Prostate gland (tissue), 2 donors: ENCODE results near the gene CRADD. TPM values are rescaled to one million over a fixed set of nuclear protein-coding genes. Genes with fewer than 3 reads are reported as not detected.

Experiments used
- DNase-seq: peaks from one replicate; pipeline ENCODE4 v3.0.0-alpha.2; 2019; ENCODE audit warnings: low spot score
- H3K27ac ChIP-seq, 2 donors: fragments of 200-600 bp; sonication (generic); 2 replicates each; pipeline ENCODE4 v1.5.1; 2017 to 2019
- H3K27me3 ChIP-seq: fragments of 200-600 bp; sonication (generic); replicated peaks from 2 replicates; pipeline ENCODE4 v1.5.1; 2019; ENCODE audit not compliant: insufficient read depth
- H3K36me3 ChIP-seq, 2 donors: fragments of 200-600 bp; sonication (generic); 1 replicate in 1 of 2; 2 replicates in 1 of 2; pipeline versions ENCODE4 v1.5.1 to v1.8.1; 2017 to 2019
- H3K4me1 ChIP-seq: fragments of 200-600 bp; sonication (generic); replicated peaks from 2 replicates; pipeline ENCODE4 v1.5.1; 2019
- H3K4me3 ChIP-seq, 2 donors: fragments of 200-600 bp; sonication (generic); 2 replicates each; pipeline ENCODE4 v1.5.1; 2017 to 2019
- H3K9me3 ChIP-seq: fragments of 200-600 bp; sonication (generic); 2 replicates; pipeline ENCODE4 v1.5.1; 2017
- POLR2A ChIP-seq: fragments of 450-650 bp; IDR thresholded peaks from one replicate; pipeline ENCODE4 v1.6.1; 2016; ENCODE audit warnings: antibody characterized with exemption, mild to moderate bottlenecking
- POLR2AphosphoS5 ChIP-seq: sonication (generic); formaldehyde crosslinking; IDR thresholded peaks from one replicate; pipeline ENCODE4 v1.6.1; 2017; ENCODE audit warnings: antibody characterized with exemption
- WGBS: methylation state at CpG from one replicate; pipeline ENCODE4 v1.1.5; 2018; 5-methylcytosine and 5-hydroxymethylcytosine counted together
- intact Hi-C: fragments of 100-400 bp; cut with DNase I; formaldehyde crosslinking; loops from one replicate; pipeline ENCODE4 v1.14.2; 2022
- total RNA-seq, 2 donors: library from RNA; depleted of rRNA; stranded (reverse); fragments of >200 nt; gene quantifications; one replicate each; pipeline ENCODE4 v1.1.0, GENCODE V29; 2016
- TF ChIP-seq, protein P1 (sequence below), 4 experiments: fragments of 200-600 bp in 2 of 4; fragments of 450-650 bp in 2 of 4; sonication (generic) in 2 of 4; IDR thresholded peaks; 1 replicate in 3 of 4; 2 replicates in 1 of 4; pipeline ENCODE4 v1.5.1; 2016 to 2019; ENCODE audit warnings: antibody characterized with exemption in 4 of 4, mild to moderate bottlenecking in 2 of 4, moderate library complexity in 2 of 4

CRADD gene
- total RNA-seq, 2 donors from 2014 or later, result 38.9 to 42.4 TPM

DNA sequence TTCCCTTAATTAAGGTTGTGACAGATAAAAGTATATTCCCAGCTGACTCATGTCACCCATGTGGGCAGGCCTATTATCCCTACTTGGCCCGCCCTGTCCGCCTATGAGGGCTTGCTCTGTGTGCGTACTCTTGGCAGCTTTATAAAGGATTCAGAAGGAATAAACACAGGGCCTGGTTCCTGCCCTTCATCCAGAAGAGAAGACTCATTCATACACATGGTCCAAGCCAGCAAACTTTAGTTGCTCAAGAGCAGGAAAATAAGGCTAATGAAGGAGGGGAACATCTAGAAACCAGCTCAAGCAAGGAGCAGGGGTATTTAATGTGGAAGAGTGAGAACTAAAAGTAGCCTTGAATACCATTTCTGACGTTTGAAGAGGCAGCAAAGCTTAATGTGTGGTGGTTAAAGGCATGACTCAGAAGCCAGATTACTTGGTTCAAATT is 141.9 kb downstream of the CRADD start:
- intact Hi-C loops, result loop anchor here (2.0 to 5.0 kb wide), 2 partner anchors 34 to 73 kb away; no protein-coding TSS in a partner anchor
- no peaks in the 10 kb centered on the region for H3K9me3 ChIP-seq
- WGBS, result 29% methylated on average over 4 of the region's 4 CpGs

DNA sequence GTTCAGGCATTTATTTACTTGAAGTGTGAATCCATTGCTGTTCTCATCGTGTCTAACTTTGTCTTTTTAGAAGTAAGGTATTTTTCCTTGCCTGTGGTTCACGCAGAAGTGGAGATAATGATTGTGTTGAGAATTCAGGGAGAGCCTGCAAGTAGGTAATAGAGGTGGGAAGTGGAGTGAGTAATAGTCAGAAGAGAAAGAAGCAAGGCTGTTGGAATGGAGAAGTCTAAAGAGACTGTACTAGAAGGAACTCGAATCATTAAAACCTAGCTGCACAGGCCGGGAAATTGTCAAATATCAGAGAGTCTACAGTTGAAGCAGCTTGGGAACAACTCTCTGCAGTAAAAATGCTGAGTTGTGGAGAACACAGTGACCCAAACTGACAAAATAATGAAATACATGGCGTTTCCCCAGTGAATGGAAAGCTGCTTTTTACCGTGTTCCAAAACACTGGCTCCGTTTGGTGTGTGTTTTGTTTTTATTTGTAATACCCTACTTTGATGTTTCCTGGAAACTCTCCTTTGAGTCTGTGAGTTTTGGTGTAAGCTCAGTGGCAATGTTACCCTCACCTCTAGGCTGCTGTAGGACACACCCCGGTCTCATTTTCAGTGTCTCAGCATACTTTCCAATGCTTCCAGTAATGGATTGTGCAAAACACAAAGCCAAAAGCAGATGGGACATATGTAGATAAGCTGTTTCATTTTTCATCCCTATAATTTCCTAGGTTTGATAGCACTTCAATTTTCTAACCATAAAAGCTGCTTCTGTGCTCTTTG is 146.6 kb downstream of the CRADD start:
- Histone ChIP-seq H3K9me3 (no peaks in the 10 kb centered on the region), H3K27ac (peak overlapping the region; percentile 44 to 53), H3K4me3 (no peak overlapping the region), H3K27me3 (no peaks in the 10 kb centered on the region), H3K4me1 (peaks cover 14% of the 10 kb centered on the region), H3K36me3 (no peaks in the 10 kb centered on the region)
- DNase-seq, result no peak
- TF ChIP-seq POLR2AphosphoS5, result no peak
- TF ChIP-seq, protein P1, sequence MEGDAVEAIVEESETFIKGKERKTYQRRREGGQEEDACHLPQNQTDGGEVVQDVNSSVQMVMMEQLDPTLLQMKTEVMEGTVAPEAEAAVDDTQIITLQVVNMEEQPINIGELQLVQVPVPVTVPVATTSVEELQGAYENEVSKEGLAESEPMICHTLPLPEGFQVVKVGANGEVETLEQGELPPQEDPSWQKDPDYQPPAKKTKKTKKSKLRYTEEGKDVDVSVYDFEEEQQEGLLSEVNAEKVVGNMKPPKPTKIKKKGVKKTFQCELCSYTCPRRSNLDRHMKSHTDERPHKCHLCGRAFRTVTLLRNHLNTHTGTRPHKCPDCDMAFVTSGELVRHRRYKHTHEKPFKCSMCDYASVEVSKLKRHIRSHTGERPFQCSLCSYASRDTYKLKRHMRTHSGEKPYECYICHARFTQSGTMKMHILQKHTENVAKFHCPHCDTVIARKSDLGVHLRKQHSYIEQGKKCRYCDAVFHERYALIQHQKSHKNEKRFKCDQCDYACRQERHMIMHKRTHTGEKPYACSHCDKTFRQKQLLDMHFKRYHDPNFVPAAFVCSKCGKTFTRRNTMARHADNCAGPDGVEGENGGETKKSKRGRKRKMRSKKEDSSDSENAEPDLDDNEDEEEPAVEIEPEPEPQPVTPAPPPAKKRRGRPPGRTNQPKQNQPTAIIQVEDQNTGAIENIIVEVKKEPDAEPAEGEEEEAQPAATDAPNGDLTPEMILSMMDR (IDR thresholded peaks at IDR 0.05), result no peak
- TF ChIP-seq POLR2A, result no peak
- intact Hi-C loops, result no loop called here
- WGBS, result 45% methylated on average over 8 of the region's 8 CpGs

More for the DNA sequence above, 141.9 kb downstream of the CRADD start:
- no peaks in the 10 kb centered on the region for H3K36me3 ChIP-seq
- peak; percentile 73 for DNase-seq
- H3K27ac ChIP-seq, result peak overlapping the region; percentile 67 to 96
- no peaks in the 10 kb centered on the region for H3K27me3 ChIP-seq
- H3K4me3 ChIP-seq, result no peak overlapping the region
- peak; percentile 89 for TF ChIP-seq POLR2AphosphoS5
- no peak for TF ChIP-seq POLR2A
- H3K4me1 ChIP-seq, result peaks cover 21% of the 10 kb centered on the region

DNA sequence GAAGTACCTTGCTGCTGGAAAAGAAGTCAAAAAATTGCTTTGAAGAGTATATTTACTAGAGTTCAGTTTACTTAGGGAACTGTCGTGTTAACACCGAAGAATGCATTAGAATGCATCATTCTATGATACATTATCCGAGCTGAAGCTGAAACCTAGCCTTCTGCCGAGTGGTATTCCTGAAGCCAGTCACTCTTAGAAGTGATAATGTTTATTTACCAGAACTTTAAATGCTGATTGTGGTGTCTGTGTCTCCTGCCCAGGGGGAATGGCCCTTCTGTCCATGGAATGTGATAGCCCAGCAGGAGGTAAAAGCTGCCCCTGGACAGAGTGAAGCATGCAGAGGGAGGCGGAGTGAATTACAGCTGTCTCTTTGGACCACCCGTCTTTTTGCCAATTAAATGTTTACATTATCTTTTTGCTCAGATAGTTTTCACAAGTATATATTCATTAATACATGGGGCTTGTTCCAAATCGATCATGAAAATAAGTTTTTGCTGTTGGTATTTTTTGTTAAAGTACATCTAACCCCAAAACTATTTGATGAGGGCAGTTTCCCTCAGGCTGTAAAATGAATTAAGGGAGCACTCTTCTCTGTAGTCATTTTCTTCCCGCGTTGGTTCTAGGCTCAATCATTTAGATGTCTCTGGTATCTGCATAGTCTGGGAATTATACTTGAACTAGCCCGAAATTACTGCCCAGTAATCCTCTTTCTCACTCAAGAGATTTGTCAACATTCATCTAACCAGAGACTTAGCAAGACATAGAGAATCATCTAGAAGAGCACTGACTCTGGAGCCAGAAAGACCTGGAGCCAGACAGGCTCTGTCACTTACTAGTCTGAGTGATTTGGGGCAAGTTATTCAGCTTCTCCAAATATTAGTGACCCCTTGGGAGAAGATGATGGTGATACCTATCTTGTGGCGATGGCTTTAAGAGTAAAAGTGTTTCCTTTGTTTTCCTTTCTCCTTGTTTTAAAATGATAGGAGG is 147.6 kb downstream of the CRADD start:
- Histone ChIP-seq H3K27me3 (no peaks in the 10 kb centered on the region), H3K9me3 (no peaks in the 10 kb centered on the region), H3K36me3 (no peaks in the 10 kb centered on the region), H3K4me3 (no peak overlapping the region), H3K4me1 (peaks cover 6% of the 10 kb centered on the region), H3K27ac (peak overlapping the region; percentile 53 to 54)
- WGBS, result 60% methylated on average over 11 of the region's 11 CpGs
- intact Hi-C loops, result no loop called here
- TF ChIP-seq, protein P1 (IDR thresholded peaks at IDR 0.05), result no peak
- TF ChIP-seq POLR2A, result no peak
- TF ChIP-seq POLR2AphosphoS5, result no peak
- no peak for DNase-seq

DNA sequence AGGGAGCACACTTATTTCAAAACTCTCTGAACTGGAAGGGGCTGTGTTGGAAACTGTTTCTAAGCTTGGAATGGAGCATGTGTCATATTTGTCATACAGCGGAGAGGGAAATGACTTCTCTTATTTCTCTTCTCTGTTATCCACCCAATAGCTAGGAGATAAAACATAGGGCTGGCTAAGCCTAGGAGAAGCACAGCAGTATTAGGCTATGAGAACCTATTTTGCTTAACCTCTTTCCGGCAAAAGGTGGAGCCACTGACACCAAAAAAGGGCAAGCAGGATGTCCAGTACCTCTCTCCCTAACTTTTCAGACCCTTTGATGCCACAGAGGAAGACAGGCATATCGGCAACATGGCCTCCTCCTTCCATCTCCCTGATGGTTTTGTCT is 148.3 kb downstream of the CRADD start:
- H3K36me3 ChIP-seq, result no peaks in the 10 kb centered on the region
- intact Hi-C loops, result no loop called here
- H3K27me3 ChIP-seq, result no peaks in the 10 kb centered on the region
- H3K4me3 ChIP-seq, result no peak overlapping the region
- peak overlapping the region; percentile 48 to 54 for H3K27ac ChIP-seq
- 61% methylated on average over 3 of the region's 3 CpGs for WGBS
- H3K9me3 ChIP-seq, result no peaks in the 10 kb centered on the region
- DNase-seq, result no peak
- TF ChIP-seq POLR2A, result no peak
- TF ChIP-seq, protein P1 (IDR thresholded peaks at IDR 0.05), result no peak
- no peak for TF ChIP-seq POLR2AphosphoS5
- peaks cover 6% of the 10 kb centered on the region for H3K4me1 ChIP-seq

DNA sequence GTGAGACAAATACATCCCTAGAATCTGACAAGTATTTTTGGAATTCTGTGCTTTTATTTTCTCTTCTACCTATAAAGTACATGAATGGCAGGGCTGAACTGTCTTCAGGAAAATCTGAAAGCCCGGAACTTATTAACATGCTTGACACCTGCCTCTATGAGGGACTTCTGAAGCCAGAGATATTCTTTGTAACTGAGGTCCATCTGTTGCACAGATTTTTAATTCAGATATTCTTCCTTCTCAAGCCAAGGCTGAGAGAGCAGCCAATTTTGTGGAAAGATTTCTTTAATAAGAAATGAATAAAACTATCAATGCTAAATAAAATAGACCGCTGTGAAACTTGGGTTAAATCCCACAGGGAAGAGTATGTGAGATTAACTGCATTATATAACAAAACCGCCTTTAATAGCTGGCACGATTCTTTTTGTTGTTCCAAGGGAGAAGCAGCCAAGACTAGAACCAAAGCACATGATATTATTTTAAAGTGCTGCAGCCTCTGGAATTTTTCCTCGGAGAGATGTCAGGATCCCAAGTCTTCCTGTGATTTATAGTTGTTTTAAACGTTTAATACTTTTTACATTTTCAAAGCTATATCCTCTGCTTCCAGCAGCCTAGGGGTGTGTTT is 148.9 kb downstream of the CRADD start:
- Histone ChIP-seq H3K36me3 (no peaks in the 10 kb centered on the region), H3K27me3 (no peaks in the 10 kb centered on the region), H3K4me3 (no peak overlapping the region), H3K9me3 (no peaks in the 10 kb centered on the region), H3K4me1 (peaks cover 6% of the 10 kb centered on the region), H3K27ac (peak overlapping the region; percentile 48 to 54)
- WGBS, result 9% methylated on average over 6 of the region's 6 CpGs
- TF ChIP-seq POLR2A, result no peak
- peak; percentile 81 for TF ChIP-seq POLR2AphosphoS5
- intact Hi-C loops, result no loop called here
- peak; percentile 44 for DNase-seq
